ENCODE measurements around the gene ESRRB.
A peak's percentile ranks its signal among the peaks of the same experiment; 100 is the strongest.

ESRRB gene

DNA sequence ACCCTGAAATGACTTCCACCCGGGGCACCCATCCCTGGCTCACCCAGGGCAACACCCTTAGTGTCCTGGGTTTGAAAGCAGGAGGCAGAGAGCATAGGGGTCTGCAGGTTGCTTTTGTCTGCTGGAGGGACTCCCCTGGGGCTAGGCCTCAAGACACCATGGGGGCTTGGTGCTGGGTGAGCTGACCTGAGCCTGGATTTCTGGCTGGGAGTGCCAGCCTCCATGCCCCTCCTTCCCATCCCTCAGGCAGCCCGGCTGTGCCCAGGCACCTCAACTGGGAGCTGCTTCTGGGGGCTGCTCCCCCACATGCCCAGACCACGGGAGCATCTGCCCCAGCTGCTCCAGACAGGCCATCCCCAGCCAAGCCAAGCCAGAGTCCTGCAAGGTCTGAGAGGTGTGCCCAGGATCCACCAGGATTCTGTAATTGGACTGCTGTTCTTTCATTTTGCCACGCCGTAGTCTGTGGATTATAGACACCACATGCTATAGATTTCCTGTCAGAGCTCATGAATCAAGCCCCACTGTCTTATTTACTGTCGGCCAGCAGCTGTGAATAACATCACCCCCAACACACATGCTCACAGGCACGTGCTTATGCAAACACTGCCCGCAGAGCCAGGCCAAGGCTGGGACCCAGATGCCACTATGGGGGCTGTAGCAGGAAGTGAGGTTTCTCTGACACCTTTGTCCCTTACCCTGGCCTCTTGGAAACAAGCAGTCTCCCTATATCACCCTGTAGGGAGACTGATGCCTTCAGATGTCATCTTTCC, 29.4 kb upstream of the ESRRB start:
- H2AFZ ChIP-seq (ENCODE audit: low read length): no peak overlapping the region
- DNase-seq (ENCODE audit: low spot score): no peak
- H3K4me3 ChIP-seq (ENCODE audit: low read length in 2 of 2): no peak overlapping the region
- peaks cover 5 to 10% of the 10 kb centered on the region in 2 donors for H3K4me1 ChIP-seq (ENCODE audit: control insufficient read depth in 2 of 2, insufficient read depth in 1 of 2, low read depth in 1 of 2, low read length in 2 of 2)
- no peak overlapping the region for H3K4me2 ChIP-seq (ENCODE audit: insufficient read depth, low read length, poor library complexity, severe bottlenecking)
- H2AK5ac ChIP-seq (ENCODE audit: low read depth, low read length): peak overlapping the region; percentile 53
- H2BK5ac ChIP-seq (ENCODE audit: low read length): no peak overlapping the region
- no peaks in the 10 kb centered on the region for H3K36me3 ChIP-seq (replicated peaks in 1 of 2; ENCODE audit: control insufficient read depth in 2 of 2, insufficient read depth in 2 of 2, low read length in 2 of 2)
- H4K8ac ChIP-seq (ENCODE audit: low read depth, low read length): no peak overlapping the region
- H3K9me3 ChIP-seq (replicated peaks in 1 of 2; ENCODE audit: control insufficient read depth in 2 of 2, insufficient read depth in 1 of 2, low read depth in 1 of 2, low read length in 2 of 2): no peaks in the 10 kb centered on the region
- H2BK120ac ChIP-seq (ENCODE audit: low read depth, low read length): peak overlapping the region; percentile 22
- peaks cover 0 to 2% (median 0%) of the 10 kb centered on the region in 3 experiments for H3K27me3 ChIP-seq (ENCODE audit: control insufficient read depth in 3 of 3, insufficient read depth in 3 of 3, low read depth in 1 of 3, low read length in 3 of 3)
- H3K27ac ChIP-seq (replicated peaks; ENCODE audit: low read length): no peak overlapping the region
- no peak overlapping the region for H3K9ac ChIP-seq (ENCODE audit: low read depth, low read length, poor library complexity)
- no CpG with 5 or more reads among the region's 8 CpGs for WGBS, 2 donors (ENCODE audit: extremely low coverage in 2 of 2, insufficient read length in 2 of 2, insufficient replicate concordance in 1 of 2)
- no peak overlapping the region for H2BK15ac ChIP-seq (ENCODE audit: low read length)
- H3K4ac ChIP-seq (ENCODE audit: low read length): no peak overlapping the region
- H4K91ac ChIP-seq (ENCODE audit: low read depth, low read length, poor library complexity): no peak overlapping the region
- no peak overlapping the region for H3K14ac ChIP-seq (ENCODE audit: low read length)
- no peak overlapping the region for H2BK12ac ChIP-seq (ENCODE audit: low read length)
- no peaks in the 10 kb centered on the region for H3K79me1 ChIP-seq (ENCODE audit: low read depth, low read length)
- H3K23ac ChIP-seq (ENCODE audit: low read depth, low read length, poor library complexity): no peak overlapping the region
- no peak overlapping the region for H3K18ac ChIP-seq (ENCODE audit: low read length)

- Histone ChIP-seq H3K79me1 (ENCODE audit: low read depth, low read length) (no peaks in the 10 kb centered on the region), H2AFZ (ENCODE audit: low read length) (peak overlapping the region; percentile 69), H3K4me2 (ENCODE audit: insufficient read depth, low read length, poor library complexity, severe bottlenecking) (no peak overlapping the region), H3K4me3 (ENCODE audit: low read length in 2 of 2) (no peak overlapping the region), H2BK120ac (ENCODE audit: low read depth, low read length) (no peak overlapping the region), H4K8ac (ENCODE audit: low read depth, low read length) (no peak overlapping the region), H3K9me3 (replicated peaks in 1 of 2; ENCODE audit: control insufficient read depth in 2 of 2, insufficient read depth in 1 of 2, low read depth in 1 of 2, low read length in 2 of 2) (no peaks in the 10 kb centered on the region), H3K4ac (ENCODE audit: low read length) (no peak overlapping the region), H3K14ac (ENCODE audit: low read length) (no peak overlapping the region), H3K27ac (replicated peaks; ENCODE audit: low read length) (no peak overlapping the region), H3K9ac (ENCODE audit: low read depth, low read length, poor library complexity) (no peak overlapping the region), H2AK5ac (ENCODE audit: low read depth, low read length) (no peak overlapping the region), H3K18ac (ENCODE audit: low read length) (no peak overlapping the region), H3K4me1 (ENCODE audit: control insufficient read depth in 2 of 2, insufficient read depth in 1 of 2, low read depth in 1 of 2, low read length in 2 of 2) (peaks cover 5 to 17% of the 10 kb centered on the region in 2 donors), H3K36me3 (replicated peaks in 1 of 2; ENCODE audit: control insufficient read depth in 2 of 2, insufficient read depth in 2 of 2, low read length in 2 of 2) (no peaks in the 10 kb centered on the region), H3K23ac (ENCODE audit: low read depth, low read length, poor library complexity) (no peak overlapping the region), H2BK12ac (ENCODE audit: low read length) (no peak overlapping the region), H4K91ac (ENCODE audit: low read depth, low read length, poor library complexity) (no peak overlapping the region), H2BK5ac (ENCODE audit: low read length) (no peak overlapping the region), H3K27me3 (ENCODE audit: control insufficient read depth in 3 of 3, insufficient read depth in 3 of 3, low read depth in 1 of 3, low read length in 3 of 3) (peaks cover 0 to 8% (median 7%) of the 10 kb centered on the region in 3 experiments), H2BK15ac (ENCODE audit: low read length) (no peak overlapping the region)
- DNase-seq (ENCODE audit: low spot score): peak; percentile 51
- no CpG with 5 or more reads among the region's 8 CpGs for WGBS, 2 donors (ENCODE audit: extremely low coverage in 2 of 2, insufficient read length in 2 of 2, insufficient replicate concordance in 1 of 2)
Observed at GRCh38 chr14:76348898-76349297, 27.0 kb upstream of the ESRRB start.

GRCh38 chr14:76349993-76350392, 25.9 kb upstream of the ESRRB start:
- no peak overlapping the region for H3K4ac ChIP-seq (ENCODE audit: low read length)
- H3K14ac ChIP-seq (ENCODE audit: low read length): no peak overlapping the region
- peaks cover 0 to 8% (median 7%) of the 10 kb centered on the region in 3 experiments for H3K27me3 ChIP-seq (ENCODE audit: control insufficient read depth in 3 of 3, insufficient read depth in 3 of 3, low read depth in 1 of 3, low read length in 3 of 3)
- H4K91ac ChIP-seq (ENCODE audit: low read depth, low read length, poor library complexity): no peak overlapping the region
- H2BK5ac ChIP-seq (ENCODE audit: low read length): no peak overlapping the region
- no peak overlapping the region for H2AFZ ChIP-seq (ENCODE audit: low read length)
- H3K4me2 ChIP-seq (ENCODE audit: insufficient read depth, low read length, poor library complexity, severe bottlenecking): no peak overlapping the region
- peaks cover 5 to 17% of the 10 kb centered on the region in 2 donors for H3K4me1 ChIP-seq (ENCODE audit: control insufficient read depth in 2 of 2, insufficient read depth in 1 of 2, low read depth in 1 of 2, low read length in 2 of 2)
- no peaks in the 10 kb centered on the region for H3K9me3 ChIP-seq (replicated peaks in 1 of 2; ENCODE audit: control insufficient read depth in 2 of 2, insufficient read depth in 1 of 2, low read depth in 1 of 2, low read length in 2 of 2)
- H4K8ac ChIP-seq (ENCODE audit: low read depth, low read length): no peak overlapping the region
- H3K9ac ChIP-seq (ENCODE audit: low read depth, low read length, poor library complexity): no peak overlapping the region
- H3K23ac ChIP-seq (ENCODE audit: low read depth, low read length, poor library complexity): no peak overlapping the region
- H3K4me3 ChIP-seq (ENCODE audit: low read length in 2 of 2): no peak overlapping the region
- no peaks in the 10 kb centered on the region for H3K36me3 ChIP-seq (replicated peaks in 1 of 2; ENCODE audit: control insufficient read depth in 2 of 2, insufficient read depth in 2 of 2, low read length in 2 of 2)
- no peak for DNase-seq (ENCODE audit: low spot score)
- H2AK5ac ChIP-seq (ENCODE audit: low read depth, low read length): no peak overlapping the region
- H2BK15ac ChIP-seq (ENCODE audit: low read length): no peak overlapping the region
- H2BK12ac ChIP-seq (ENCODE audit: low read length): no peak overlapping the region
- no peaks in the 10 kb centered on the region for H3K79me1 ChIP-seq (ENCODE audit: low read depth, low read length)
- H2BK120ac ChIP-seq (ENCODE audit: low read depth, low read length): no peak overlapping the region
- no CpG with 5 or more reads among the region's 4 CpGs for WGBS, 2 donors (ENCODE audit: extremely low coverage in 2 of 2, insufficient read length in 2 of 2, insufficient replicate concordance in 1 of 2)
- H3K18ac ChIP-seq (ENCODE audit: low read length): no peak overlapping the region
- H3K27ac ChIP-seq (replicated peaks; ENCODE audit: low read length): no peak overlapping the region

GRCh38 chr14:76350671-76351070, 25.3 kb upstream of the ESRRB start:
- Histone ChIP-seq H3K18ac (ENCODE audit: low read length) (no peak overlapping the region), H2BK15ac (ENCODE audit: low read length) (no peak overlapping the region), H3K9ac (ENCODE audit: low read depth, low read length, poor library complexity) (peak overlapping the region; percentile 39), H2AK5ac (ENCODE audit: low read depth, low read length) (peak overlapping the region; percentile 54), H3K27ac (replicated peaks; ENCODE audit: low read length) (no peak overlapping the region), H3K27me3 (ENCODE audit: control insufficient read depth in 3 of 3, insufficient read depth in 3 of 3, low read depth in 1 of 3, low read length in 3 of 3) (peaks cover 0 to 8% (median 7%) of the 10 kb centered on the region in 3 experiments), H3K23ac (ENCODE audit: low read depth, low read length, poor library complexity) (no peak overlapping the region), H3K79me1 (ENCODE audit: low read depth, low read length) (no peaks in the 10 kb centered on the region), H3K4ac (ENCODE audit: low read length) (no peak overlapping the region), H3K4me2 (ENCODE audit: insufficient read depth, low read length, poor library complexity, severe bottlenecking) (no peak overlapping the region), H4K8ac (ENCODE audit: low read depth, low read length) (no peak overlapping the region), H3K4me3 (ENCODE audit: low read length in 2 of 2) (peak overlapping the region in 1 of 2 donors; percentile 3), H3K14ac (ENCODE audit: low read length) (no peak overlapping the region), H3K9me3 (replicated peaks in 1 of 2; ENCODE audit: control insufficient read depth in 2 of 2, insufficient read depth in 1 of 2, low read depth in 1 of 2, low read length in 2 of 2) (no peaks in the 10 kb centered on the region), H2AFZ (ENCODE audit: low read length) (no peak overlapping the region), H3K36me3 (replicated peaks in 1 of 2; ENCODE audit: control insufficient read depth in 2 of 2, insufficient read depth in 2 of 2, low read length in 2 of 2) (no peaks in the 10 kb centered on the region), H2BK5ac (ENCODE audit: low read length) (no peak overlapping the region), H3K4me1 (ENCODE audit: control insufficient read depth in 2 of 2, insufficient read depth in 1 of 2, low read depth in 1 of 2, low read length in 2 of 2) (peaks cover 5 to 17% of the 10 kb centered on the region in 2 donors), H2BK12ac (ENCODE audit: low read length) (no peak overlapping the region), H2BK120ac (ENCODE audit: low read depth, low read length) (no peak overlapping the region), H4K91ac (ENCODE audit: low read depth, low read length, poor library complexity) (no peak overlapping the region)
- DNase-seq (ENCODE audit: low spot score): no peak
- no CpG with 5 or more reads among the region's 5 CpGs for WGBS, 2 donors (ENCODE audit: extremely low coverage in 2 of 2, insufficient read length in 2 of 2, insufficient replicate concordance in 1 of 2)
